Smooth muscle cell (in vitro differentiated cells): ENCODE results near the gene ADAM12. TPM values are rescaled to one million over a fixed set of nuclear protein-coding genes. Genes with fewer than 3 reads are reported as not detected.
A peak's percentile ranks its signal among the peaks of the same experiment; 100 is the strongest.

ENCODE experiments used
- DNase-seq: peaks from one replicate; lab custom pipeline; 2025; ENCODE audit not compliant: unreplicated experiment; lab: John Stamatoyannopoulos, UW
- H2AFZ ChIP-seq: fragments of 200-600 bp; sonication (generic); 2 replicates; pipeline ENCODE4 v1.6.0; 2016; ENCODE audit warnings: antibody characterized with exemption, low read depth, mild to moderate bottlenecking
- H3F3A ChIP-seq: fragments of 200-600 bp; sonication (generic); 2 replicates; pipeline ENCODE4 v1.6.0; 2017; ENCODE audit warnings: antibody characterized with exemption, low read depth
- H3K27ac ChIP-seq: fragments of 200-600 bp; sonication (generic); 2 replicates; pipeline ENCODE4 v1.5.1; 2016; ENCODE audit warnings: low read depth, mild to moderate bottlenecking
- H3K27me3 ChIP-seq: fragments of 200-600 bp; sonication (generic); 2 replicates; pipeline ENCODE4 v1.6.1; 2016; ENCODE audit warnings: low read depth, mild to moderate bottlenecking
- H3K36me3 ChIP-seq: fragments of 200-600 bp; sonication (generic); 2 replicates; pipeline ENCODE4 v1.5.1; 2016; ENCODE audit warnings: low read depth
- H3K4me1 ChIP-seq: fragments of 200-600 bp; sonication (generic); 2 replicates; pipeline ENCODE4 v1.5.1; 2016; ENCODE audit warnings: low read depth
- H3K4me2 ChIP-seq: fragments of 200-600 bp; sonication (generic); 2 replicates; pipeline ENCODE4 v1.6.0; 2016; ENCODE audit warnings: mild to moderate bottlenecking
- H3K4me3 ChIP-seq: fragments of 200-600 bp; sonication (generic); 2 replicates; pipeline ENCODE4 v1.5.1; 2016; ENCODE audit warnings: mild to moderate bottlenecking
- H3K79me2 ChIP-seq: fragments of 200-600 bp; sonication (generic); 2 replicates; pipeline ENCODE4 v1.6.0; 2016; ENCODE audit warnings: low read depth, mild to moderate bottlenecking
- H3K9ac ChIP-seq: fragments of 200-600 bp; sonication (generic); 2 replicates; pipeline ENCODE4 v1.6.0; 2016; ENCODE audit warnings: low read depth
- H3K9me3 ChIP-seq: fragments of 200-600 bp; sonication (generic); replicated peaks from 2 replicates; pipeline ENCODE4 v1.5.1; 2016; ENCODE audit warnings: low read depth
- H4K20me1 ChIP-seq: fragments of 200-600 bp; sonication (generic); 2 replicates; pipeline ENCODE4 v1.6.0; 2016; ENCODE audit warnings: low read depth
- CTCF ChIP-seq: fragments of 200-600 bp; sonication (generic); IDR thresholded peaks from 2 replicates; pipeline ENCODE4 v1.5.1; 2017; ENCODE audit warnings: borderline replicate concordance, mild to moderate bottlenecking, antibody characterized with exemption; ENCODE audit not compliant: insufficient read depth, poor library complexity, severe bottlenecking
- WGBS: methylation state at CpG from one replicate; pipeline ENCODE4 v1.1.7; 2016; ENCODE audit warnings: low lambda C conversion rate; 5-methylcytosine and 5-hydroxymethylcytosine counted together
- polyA plus RNA-seq: library from polyadenylated mRNA; unstranded; fragments of >200 nt; fragmentation: Nextera tagmentation; extraction: Ambion mirVana; gene quantifications from 2 replicates; pipeline ENCODE4 v1.2.1, GENCODE V29; 2016
- total RNA-seq: library from RNA; depleted of rRNA; stranded (reverse); fragments of >200 nt; gene quantifications from 2 replicates; pipeline ENCODE4 v1.2.3, GENCODE V29; 2014

ADAM12 gene
- total and polyA plus RNA-seq, 2 experiments from 2014 or later: 40.0 to 54.3 TPM

- Histone ChIP-seq H3K79me2 (peaks cover 7% of the 10 kb centered on the region), H3K27ac (peak overlapping the region; percentile 94), H3K4me2 (peak overlapping the region; percentile 52), H3F3A (peaks cover 4% of the 10 kb centered on the region), H2AFZ (no peak overlapping the region), H3K4me3 (no peak overlapping the region), H4K20me1 (no peaks in the 10 kb centered on the region), H3K27me3 (no peaks in the 10 kb centered on the region), H3K4me1 (peaks cover 16% of the 10 kb centered on the region), H3K36me3 (no peaks in the 10 kb centered on the region), H3K9me3 (no peaks in the 10 kb centered on the region), H3K9ac (peak overlapping the region; percentile 13)
- WGBS: 31% methylated on average over 5 of the region's 5 CpGs
- TF ChIP-seq CTCF: no peak
- DNase-seq: no peak
These were observed 216.7 kb downstream of the ADAM12 start for GRCh38 chr10:126171555-126171954.

- 73% methylated on average over 2 of the region's 2 CpGs for WGBS
These were observed 217.5 kb downstream of the ADAM12 start for GRCh38 chr10:126170776-126171175.

GRCh38 chr10:126170371-126170770, 217.9 kb downstream of the ADAM12 start:
- H3K27ac ChIP-seq: peak overlapping the region; percentile 94
- H3K4me1 ChIP-seq: peaks cover 7% of the 10 kb centered on the region
- H3K36me3 ChIP-seq: no peaks in the 10 kb centered on the region
- H3K9ac ChIP-seq: peak overlapping the region; percentile 13
- H3K27me3 ChIP-seq: no peaks in the 10 kb centered on the region
- H3K79me2 ChIP-seq: peaks cover 11% of the 10 kb centered on the region
- DNase-seq: no peak
- H4K20me1 ChIP-seq: no peaks in the 10 kb centered on the region
- H3F3A ChIP-seq: peaks cover 4% of the 10 kb centered on the region
- H2AFZ ChIP-seq: no peak overlapping the region
- no peaks in the 10 kb centered on the region for H3K9me3 ChIP-seq
- WGBS: 78% methylated on average over 4 of the region's 4 CpGs
- no peak for TF ChIP-seq CTCF
- no peak overlapping the region for H3K4me3 ChIP-seq
- peak overlapping the region; percentile 52 for H3K4me2 ChIP-seq

More at GRCh38 chr10:126170776-126171175, 217.5 kb downstream of the ADAM12 start:
- Histone ChIP-seq H3F3A (peaks cover 4% of the 10 kb centered on the region), H2AFZ (no peak overlapping the region), H4K20me1 (no peaks in the 10 kb centered on the region), H3K9me3 (no peaks in the 10 kb centered on the region), H3K79me2 (peaks cover 11% of the 10 kb centered on the region), H3K4me2 (peak overlapping the region; percentile 52), H3K27ac (peak overlapping the region; percentile 94), H3K36me3 (no peaks in the 10 kb centered on the region), H3K27me3 (no peaks in the 10 kb centered on the region), H3K4me1 (peaks cover 8% of the 10 kb centered on the region), H3K9ac (peak overlapping the region; percentile 13), H3K4me3 (no peak overlapping the region)
- no peak for DNase-seq
- no peak for TF ChIP-seq CTCF

GRCh38 chr10:126169899-126170298, 218.4 kb downstream of the ADAM12 start:
- Histone ChIP-seq H3K27me3 (no peaks in the 10 kb centered on the region), H3F3A (peaks cover 4% of the 10 kb centered on the region), H3K9me3 (no peaks in the 10 kb centered on the region), H3K4me1 (peaks cover 7% of the 10 kb centered on the region), H3K27ac (peak overlapping the region; percentile 94), H4K20me1 (no peaks in the 10 kb centered on the region), H2AFZ (no peak overlapping the region), H3K36me3 (no peaks in the 10 kb centered on the region), H3K9ac (no peak overlapping the region), H3K79me2 (peaks cover 11% of the 10 kb centered on the region), H3K4me3 (no peak overlapping the region), H3K4me2 (no peak overlapping the region)
- DNase-seq: no peak
- 87% methylated on average over 7 of the region's 7 CpGs for WGBS
- TF ChIP-seq CTCF: no peak
